Immature natural killer cell (primary cell): ENCODE data around the gene TCEAL1. TPM values are rescaled to one million over a fixed set of nuclear protein-coding genes. Genes with fewer than 3 reads are reported as not detected.
"Not testable (repeated sequence)": the region's sequence is repeated elsewhere in the genome, so short reads cannot be mapped to it uniquely, and the experiment has no call there.

Experiments used
- DNase-seq, 3 donors: peaks; one replicate each; pipeline ENCODE4 v3.0.0; 2022; ENCODE audit warnings: mixed read lengths in 1 of 3
- H3K27ac Mint-ChIP-seq, 6 donors: one replicate each; pipeline ENCODE4 v1.8.0; 2020; ENCODE audit warnings: mixed read lengths in 6 of 6, mild to moderate bottlenecking in 5 of 6, inconsistent platforms in 4 of 6, moderate library complexity in 3 of 6
- H3K27me3 Mint-ChIP-seq, 3 donors: one replicate each; pipeline ENCODE4 v1.8.0; 2020 to 2021; ENCODE audit warnings: low read depth in 3 of 3, mild to moderate bottlenecking in 3 of 3, mixed read lengths in 3 of 3, moderate library complexity in 3 of 3, inconsistent platforms in 1 of 3
- H3K36me3 Mint-ChIP-seq, 3 donors: one replicate each; pipeline ENCODE4 v1.8.0; 2020; ENCODE audit warnings: mixed read lengths in 3 of 3, inconsistent platforms in 2 of 3, mild to moderate bottlenecking in 2 of 3
- H3K4me1 Mint-ChIP-seq, 2 donors: one replicate each; pipeline ENCODE4 v1.8.0; 2020; ENCODE audit warnings: inconsistent platforms in 2 of 2, mild to moderate bottlenecking in 2 of 2, mixed read lengths in 2 of 2, moderate library complexity in 1 of 2
- H3K4me3 Mint-ChIP-seq, 5 donors: one replicate each; pipeline ENCODE4 v1.8.0; 2020; ENCODE audit warnings: mild to moderate bottlenecking in 5 of 5, mixed read lengths in 5 of 5, inconsistent platforms in 3 of 5, moderate library complexity in 3 of 5
- H3K9me3 Mint-ChIP-seq, 6 donors: one replicate each; pipeline ENCODE4 v1.8.0; 2020; ENCODE audit warnings: mild to moderate bottlenecking in 6 of 6, mixed read lengths in 6 of 6, inconsistent platforms in 4 of 6, moderate library complexity in 3 of 6
- polyA plus RNA-seq, 3 donors: library from polyadenylated mRNA; unstranded; fragments of 300-500 nt; fragmentation: Illumina TruSeq; gene quantifications; one replicate each; pipeline ENCODE4 v1.2.3, GENCODE V29; 2021

Gene TCEAL1, protein sequence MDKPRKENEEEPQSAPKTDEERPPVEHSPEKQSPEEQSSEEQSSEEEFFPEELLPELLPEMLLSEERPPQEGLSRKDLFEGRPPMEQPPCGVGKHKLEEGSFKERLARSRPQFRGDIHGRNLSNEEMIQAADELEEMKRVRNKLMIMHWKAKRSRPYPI
- 10 to 100 TPM; 19.7 to 31.2 (median 21.3) TPM for polyA plus RNA-seq

DNA sequence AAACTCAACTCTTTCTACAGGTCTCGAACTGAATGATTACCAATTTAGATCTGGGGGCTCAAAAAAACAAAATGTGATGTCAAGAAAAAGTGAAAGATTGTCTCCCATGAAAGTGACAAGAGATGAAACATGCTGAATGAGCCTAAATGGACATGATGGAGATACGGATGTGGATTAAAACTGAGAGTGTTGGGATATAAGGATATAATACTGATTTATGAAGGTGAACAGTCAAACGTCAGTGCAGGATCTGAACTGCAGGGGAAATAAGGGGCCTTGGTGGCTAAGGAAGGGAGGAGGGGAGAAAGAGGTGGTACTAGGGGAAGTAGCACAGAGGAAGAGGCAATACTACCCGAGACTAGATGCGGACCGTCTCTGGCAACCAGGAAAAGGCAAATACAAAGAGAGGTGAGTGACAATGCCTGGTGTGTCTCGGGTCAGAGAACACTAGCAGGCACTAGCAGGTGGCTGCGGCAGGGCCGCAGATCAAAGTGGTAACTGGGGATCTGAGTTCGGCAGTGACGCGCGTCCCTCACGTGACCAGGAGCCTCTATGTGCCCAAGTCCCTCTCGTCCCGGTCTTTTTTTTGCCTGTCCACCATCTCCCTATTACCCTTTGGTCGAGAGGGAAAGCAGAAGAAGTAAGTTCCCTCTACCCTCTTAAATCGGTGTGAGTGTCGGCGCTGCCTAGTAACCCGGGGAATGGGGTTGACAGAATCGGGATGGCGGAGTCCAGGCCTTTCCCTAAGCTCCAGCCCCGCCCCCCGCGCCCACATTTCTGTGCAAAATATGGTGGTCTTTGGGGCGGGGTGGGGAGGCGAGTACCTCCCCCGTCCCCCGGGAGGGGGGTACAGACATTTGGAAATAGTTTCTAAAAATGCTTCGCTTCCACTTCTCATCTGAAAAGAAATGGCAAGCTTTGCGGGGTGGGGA lies at the start of gene TCEAL1:
TSS of gene TCEAL1 (plus strand) at position 590 of the 932 bp plus-strand sequence. CDS start 942 bp downstream, outside the sequence.
- Mint-ChIP-seq H3K9me3 (no peaks in the 10 kb centered on the region), H3K4me1 (peaks cover 14 to 17% of the 10 kb centered on the region in 2 donors), H3K27ac (peak within 1 kb of the TSS; percentile 50 to 93 (median 80)), H3K4me3 (peak within 1 kb of the TSS; percentile 78 to 91 (median 89)), H3K27me3 (peaks cover 0 to 3% (median 0%) of the 10 kb centered on the region in 3 donors), H3K36me3 (no peaks in the 10 kb centered on the region)
- peak; percentile 37 to 47 (median 45) for DNase-seq

DNA sequence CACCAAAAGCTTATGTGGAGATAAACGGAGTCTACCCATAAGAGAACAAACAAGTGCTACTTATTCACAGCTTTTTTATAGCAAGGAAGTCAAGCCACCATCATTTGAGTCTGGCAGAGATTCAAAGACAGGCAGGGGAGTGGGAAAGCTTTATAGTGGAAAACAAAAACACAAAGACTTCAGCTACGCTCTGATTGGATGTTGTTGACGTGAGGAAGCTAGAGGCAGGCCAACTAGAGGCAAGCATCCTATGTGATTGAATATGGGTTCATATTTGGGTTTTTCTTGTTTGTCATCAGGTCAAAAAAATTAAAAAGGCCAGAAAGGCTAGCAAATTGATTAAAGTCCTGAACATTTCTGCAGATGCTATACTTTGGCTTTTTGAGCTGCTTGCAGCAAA lies 44.2 kb upstream of the TCEAL1 start:
- no peak overlapping the region for H3K27ac Mint-ChIP-seq
- no peaks in the 10 kb centered on the region for H3K36me3 Mint-ChIP-seq
- H3K4me1 Mint-ChIP-seq, result peaks cover 5 to 10% of the 10 kb centered on the region in 2 donors
- peak overlapping the region in 3 of 5 donors; percentile 58 to 86 (median 83) for H3K4me3 Mint-ChIP-seq
- DNase-seq, result no peak
- H3K27me3 Mint-ChIP-seq, result peaks cover 4 to 18% (median 7%) of the 10 kb centered on the region in 3 donors
- H3K9me3 Mint-ChIP-seq, result peaks cover 0 to 5% (median 0%) of the 10 kb centered on the region in 6 donors

DNA sequence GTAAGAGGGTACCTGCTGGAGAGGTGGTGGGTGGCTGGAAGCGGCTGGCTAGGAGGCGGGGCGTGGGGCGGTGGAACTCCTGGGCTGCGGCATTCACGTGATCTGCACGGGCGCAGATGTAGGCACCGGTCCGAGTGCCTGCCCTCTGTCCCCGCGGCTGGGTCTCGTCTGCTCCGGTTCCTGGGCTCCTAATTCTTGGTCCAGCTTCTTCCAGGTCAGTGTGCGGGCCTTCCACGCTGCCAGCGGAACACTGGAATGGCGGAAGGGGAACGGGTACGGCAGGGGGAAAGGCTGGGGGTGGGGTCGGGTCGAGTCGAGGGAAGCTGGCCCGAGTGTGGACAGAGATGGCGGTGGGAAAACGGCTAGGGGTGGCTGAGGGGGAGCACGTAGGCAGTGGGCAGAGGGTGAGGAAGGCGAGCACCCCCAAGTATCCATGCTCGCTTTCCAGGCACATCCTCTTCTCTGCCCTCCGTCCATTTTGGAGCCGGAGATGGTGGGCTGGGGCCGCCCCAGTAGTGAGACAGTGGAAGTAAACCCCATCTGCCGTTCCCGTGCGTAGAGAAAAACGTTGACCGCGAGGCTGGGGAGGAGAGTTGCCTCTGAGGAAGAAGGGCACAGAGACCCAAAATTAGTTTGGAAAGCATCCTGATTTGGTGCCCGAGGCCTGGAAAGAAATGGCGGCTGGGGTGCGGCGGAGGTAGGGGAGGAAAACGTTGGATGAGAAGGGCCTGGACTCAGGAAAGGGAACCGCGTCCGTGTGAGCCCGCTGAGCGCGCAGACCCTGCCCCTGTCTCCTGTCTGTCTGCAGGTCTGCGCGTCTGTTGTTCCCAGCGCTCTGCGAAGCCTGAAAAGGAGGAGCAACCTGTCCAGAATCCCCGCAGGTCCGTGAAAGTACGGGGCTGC lies 43.1 kb upstream of the TCEAL1 start, which contains the start of gene TCEAL4:
TSS of gene TCEAL4 (plus strand) at position 105 of the 903 bp plus-strand sequence. CDS start 1,161 bp downstream, outside the sequence.
- peaks cover 0 to 5% (median 0%) of the 10 kb centered on the region in 6 donors for H3K9me3 Mint-ChIP-seq

DNA sequence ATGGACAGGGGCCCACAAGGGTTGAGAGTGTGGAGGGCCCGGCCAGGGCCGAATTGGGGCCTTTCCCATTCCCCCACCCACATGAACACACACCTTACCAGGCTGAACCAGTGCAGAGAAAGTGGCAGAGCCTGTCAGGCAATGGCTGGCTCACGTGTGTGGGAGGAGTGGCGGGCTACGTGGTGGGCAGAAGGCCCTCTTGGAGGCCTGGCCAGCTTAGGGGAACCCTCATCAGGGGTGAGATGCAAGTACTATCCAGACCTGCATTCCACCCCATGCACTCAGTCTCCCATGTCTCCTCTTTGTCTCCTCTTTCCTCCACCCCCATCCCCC lies 42.5 kb upstream of the TCEAL1 start:
- H3K4me1 Mint-ChIP-seq, result peaks cover 5 to 12% of the 10 kb centered on the region in 2 donors

More for the DNA sequence above, 43.1 kb upstream of the TCEAL1 start, which contains the start of gene TCEAL4:
- H3K27me3 Mint-ChIP-seq, result peaks cover 4 to 18% (median 7%) of the 10 kb centered on the region in 3 donors
- H3K36me3 Mint-ChIP-seq, result no peaks in the 10 kb centered on the region
- peak within 1 kb of the TSS in 2 of 6 donors; percentile 79 to 88 for H3K27ac Mint-ChIP-seq
- H3K4me3 Mint-ChIP-seq, result peak within 1 kb of the TSS; percentile 80 to 91 (median 83)
- H3K4me1 Mint-ChIP-seq, result peaks cover 5 to 12% of the 10 kb centered on the region in 2 donors
- DNase-seq, result peak in 2 of 3 donors; percentile 3 to 11

DNA sequence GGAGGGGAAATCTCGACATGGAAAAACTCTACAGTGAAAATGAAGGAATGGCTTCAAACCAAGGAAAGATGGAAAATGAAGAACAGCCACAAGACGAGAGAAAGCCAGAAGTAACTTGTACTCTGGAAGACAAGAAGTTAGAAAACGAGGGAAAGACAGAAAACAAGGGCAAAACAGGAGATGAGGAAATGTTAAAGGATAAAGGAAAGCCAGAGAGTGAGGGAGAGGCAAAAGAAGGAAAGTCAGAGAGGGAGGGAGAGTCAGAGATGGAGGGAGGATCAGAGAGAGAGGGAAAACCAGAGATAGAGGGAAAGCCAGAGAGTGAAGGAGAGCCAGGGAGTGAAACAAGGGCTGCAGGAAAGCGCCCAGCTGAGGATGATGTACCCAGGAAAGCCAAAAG lies 42.1 kb upstream of the TCEAL1 start:
- H3K36me3 Mint-ChIP-seq, result no peaks in the 10 kb centered on the region
- peak overlapping the region in 3 of 5 donors; percentile 83 to 91 (median 86) for H3K4me3 Mint-ChIP-seq
- H3K4me1 Mint-ChIP-seq, result peaks cover 5 to 12% of the 10 kb centered on the region in 2 donors
- H3K9me3 Mint-ChIP-seq, result peaks cover 0 to 5% (median 0%) of the 10 kb centered on the region in 6 donors
- H3K27ac Mint-ChIP-seq, result peak overlapping the region in 2 of 6 donors; percentile 19 to 57
- H3K27me3 Mint-ChIP-seq, result peaks cover 4 to 18% (median 4%) of the 10 kb centered on the region in 3 donors
- no peak for DNase-seq

More for the DNA sequence above, 42.5 kb upstream of the TCEAL1 start:
- H3K9me3 Mint-ChIP-seq, result peaks cover 0 to 5% (median 0%) of the 10 kb centered on the region in 6 donors
- H3K27me3 Mint-ChIP-seq, result peaks cover 4 to 18% (median 7%) of the 10 kb centered on the region in 3 donors
- no peaks in the 10 kb centered on the region for H3K36me3 Mint-ChIP-seq
- DNase-seq, result peak in 1 of 3 donors; percentile 0
- H3K27ac Mint-ChIP-seq, result peak overlapping the region in 2 of 6 donors; percentile 57 to 88
- peak overlapping the region; percentile 80 to 91 (median 83) for H3K4me3 Mint-ChIP-seq

DNA sequence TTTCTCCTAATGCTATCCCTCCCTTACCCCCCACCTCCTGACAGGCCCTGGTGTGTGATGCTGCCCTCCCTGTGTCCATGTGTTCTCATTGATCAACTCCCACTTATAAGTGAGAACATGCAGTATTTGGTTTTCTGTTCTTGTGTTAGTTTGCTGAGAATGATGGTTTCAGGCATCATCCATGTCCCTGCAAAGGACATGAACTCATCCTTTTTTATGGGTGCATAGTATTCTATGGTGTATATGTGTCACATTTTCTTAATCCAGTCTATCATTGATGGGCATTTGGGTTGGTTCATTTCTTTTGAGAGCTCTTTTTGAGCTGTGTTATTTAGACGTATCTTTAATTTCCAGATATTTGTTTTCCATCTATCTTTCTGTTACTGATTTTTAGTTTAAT lies 36.5 kb upstream of the TCEAL1 start:
- not testable (repeated sequence) for H3K27me3 Mint-ChIP-seq, H3K4me3 Mint-ChIP-seq, H3K36me3 Mint-ChIP-seq, H3K27ac Mint-ChIP-seq, H3K4me1 Mint-ChIP-seq, DNase-seq, H3K9me3 Mint-ChIP-seq

DNA sequence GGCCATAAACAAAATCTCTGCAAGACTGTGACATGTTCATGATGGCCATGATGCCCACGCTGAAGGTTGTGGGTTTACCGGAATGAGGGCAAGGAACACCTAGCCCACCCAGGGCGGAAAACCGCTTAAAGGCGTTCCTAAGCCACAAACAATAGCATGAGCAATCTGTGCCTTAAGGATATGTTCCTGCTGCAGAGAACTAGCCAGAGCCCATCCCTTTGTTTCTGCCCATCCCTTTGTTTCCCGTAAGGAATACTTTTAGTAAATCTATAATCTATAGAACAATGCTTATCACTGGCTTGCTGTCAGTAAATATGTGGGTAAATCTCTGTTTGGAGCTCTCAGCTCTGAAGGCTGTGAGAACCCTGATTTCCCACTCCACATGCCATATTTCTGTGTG lies 33.6 kb upstream of the TCEAL1 start:
- DNase-seq, H3K9me3 Mint-ChIP-seq, H3K27me3 Mint-ChIP-seq, H3K27ac Mint-ChIP-seq, H3K4me1 Mint-ChIP-seq, H3K4me3 Mint-ChIP-seq, H3K36me3 Mint-ChIP-seq: not testable (repeated sequence)

DNA sequence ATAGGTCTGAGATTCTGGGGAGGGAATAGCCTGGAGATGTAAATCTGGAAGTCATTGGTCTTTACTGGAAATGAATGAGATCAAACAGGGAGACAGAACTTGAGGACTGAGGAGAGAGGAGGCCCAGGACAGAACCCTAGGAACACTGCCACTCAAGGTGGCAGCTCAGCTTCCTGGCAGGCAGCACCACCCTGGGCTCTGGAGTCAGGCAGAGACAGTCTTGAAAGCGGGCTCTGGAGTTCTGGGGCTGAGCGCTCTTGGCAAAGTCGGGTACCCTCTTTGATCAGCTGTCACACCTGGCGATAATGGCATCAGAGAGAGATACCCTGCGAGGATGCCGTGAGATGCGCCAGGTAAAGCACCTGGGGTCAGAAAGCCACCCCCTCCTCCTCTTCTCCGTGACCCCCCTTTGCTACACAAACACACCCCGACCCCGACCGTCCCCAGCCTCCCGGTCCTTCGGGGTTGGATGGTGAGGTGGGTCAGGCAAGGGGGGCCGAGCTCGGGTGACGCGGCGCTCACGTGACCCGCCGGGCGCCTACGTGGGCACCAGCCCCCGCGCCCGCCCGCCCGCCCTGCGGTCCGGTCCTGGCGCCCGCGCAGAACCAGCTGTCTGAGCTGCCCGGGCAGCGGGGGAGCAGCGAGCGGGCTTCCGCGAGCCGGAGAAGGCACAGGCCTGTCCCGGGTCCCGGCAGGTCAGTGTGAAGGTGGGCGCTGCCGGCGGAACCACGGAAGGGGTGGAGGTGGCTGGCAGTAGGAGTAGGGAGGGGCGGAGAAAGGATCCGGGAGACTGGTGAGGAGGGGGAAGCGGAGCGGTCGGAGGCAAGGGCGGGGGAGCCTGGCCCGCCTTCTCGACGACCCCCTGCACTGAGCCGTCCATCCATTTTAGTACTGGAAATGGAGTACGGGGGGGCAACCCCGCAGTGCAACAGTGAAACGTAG lies 21.1 kb upstream of the TCEAL1 start, which contains the start of gene TCEAL3:
TSS of gene TCEAL3 (plus strand) at position 600 of the 942 bp plus-strand sequence. CDS start 1,102 bp downstream, outside the sequence.
- Mint-ChIP-seq H3K4me3 (peak within 1 kb of the TSS; percentile 77 to 87 (median 80)), H3K27me3 (peaks cover 0 to 13% (median 10%) of the 10 kb centered on the region in 3 donors), H3K9me3 (no peaks in the 10 kb centered on the region), H3K4me1 (peaks cover 8 to 13% of the 10 kb centered on the region in 2 donors), H3K36me3 (no peaks in the 10 kb centered on the region), H3K27ac (peak within 1 kb of the TSS; percentile 66 to 91 (median 78))
- peak; percentile 64 to 69 (median 65) for DNase-seq

DNA sequence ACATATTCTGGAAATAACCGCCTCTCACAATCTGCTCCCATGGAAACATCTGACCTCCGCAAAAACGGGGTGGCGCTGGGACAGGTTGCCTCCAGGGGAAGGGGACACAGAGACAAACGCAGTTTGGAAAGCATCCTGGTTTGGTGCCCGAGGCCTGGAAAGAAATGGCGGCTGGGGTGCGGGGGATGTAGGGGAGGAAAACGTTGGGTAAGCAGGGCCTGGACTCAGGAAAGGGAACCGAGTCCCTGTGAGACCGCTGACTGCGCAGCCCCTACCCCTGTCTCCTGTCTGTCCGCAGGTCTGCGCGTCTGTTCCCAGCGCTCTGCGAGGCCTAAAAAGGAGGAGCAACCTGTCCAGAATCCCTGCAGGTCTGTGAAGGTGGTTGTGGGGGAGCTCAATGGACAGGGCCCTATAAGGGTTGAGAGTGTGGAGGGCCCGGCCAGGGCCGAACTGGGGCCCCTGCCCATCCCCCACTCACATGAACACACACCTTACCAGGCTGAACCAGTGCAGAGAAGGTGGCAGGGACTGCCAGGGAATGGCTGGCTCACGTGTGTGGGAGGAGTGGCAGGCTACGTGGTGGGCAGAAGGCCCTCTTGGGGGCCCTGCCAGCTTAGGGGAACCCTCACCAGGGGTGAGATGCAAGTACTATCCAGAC lies 20.3 kb upstream of the TCEAL1 start:
- H3K4me3 Mint-ChIP-seq, result peak overlapping the region; percentile 76 to 86 (median 79)
- H3K27ac Mint-ChIP-seq, result peak overlapping the region; percentile 46 to 91 (median 74)
- peaks cover 8 to 13% of the 10 kb centered on the region in 2 donors for H3K4me1 Mint-ChIP-seq
- DNase-seq, result no peak
- H3K27me3 Mint-ChIP-seq, result peaks cover 0 to 10% (median 9%) of the 10 kb centered on the region in 3 donors
- H3K9me3 Mint-ChIP-seq, result no peaks in the 10 kb centered on the region
- no peaks in the 10 kb centered on the region for H3K36me3 Mint-ChIP-seq

DNA sequence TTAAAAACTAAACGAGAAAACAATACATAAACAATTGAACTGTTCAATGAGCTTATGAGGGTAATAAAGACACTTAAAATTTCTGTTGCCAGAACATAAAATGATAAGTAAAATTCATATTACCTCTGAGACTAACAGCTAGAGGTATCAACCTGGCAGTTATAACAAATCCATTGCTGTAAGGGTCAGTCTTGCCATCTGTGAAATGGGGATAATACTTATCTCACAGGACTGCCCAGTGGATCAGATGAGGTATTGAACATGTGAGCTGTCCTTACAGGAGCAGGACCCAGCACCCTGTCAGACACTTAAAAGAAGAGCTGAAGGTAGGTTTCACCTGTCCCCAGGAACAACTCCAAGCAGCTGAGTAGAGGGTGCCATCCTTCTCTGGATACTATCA lies 18.5 kb upstream of the TCEAL1 start:
- H3K27ac Mint-ChIP-seq, result peak overlapping the region in 3 of 6 donors; percentile 29 to 71 (median 33)
- peaks cover 0 to 10% (median 5%) of the 10 kb centered on the region in 3 donors for H3K27me3 Mint-ChIP-seq
- peaks cover 8 to 13% of the 10 kb centered on the region in 2 donors for H3K4me1 Mint-ChIP-seq
- no peaks in the 10 kb centered on the region for H3K36me3 Mint-ChIP-seq
- H3K9me3 Mint-ChIP-seq, result no peaks in the 10 kb centered on the region
- H3K4me3 Mint-ChIP-seq, result peak overlapping the region in 2 of 5 donors; percentile 2 to 65
- no peak for DNase-seq

DNA sequence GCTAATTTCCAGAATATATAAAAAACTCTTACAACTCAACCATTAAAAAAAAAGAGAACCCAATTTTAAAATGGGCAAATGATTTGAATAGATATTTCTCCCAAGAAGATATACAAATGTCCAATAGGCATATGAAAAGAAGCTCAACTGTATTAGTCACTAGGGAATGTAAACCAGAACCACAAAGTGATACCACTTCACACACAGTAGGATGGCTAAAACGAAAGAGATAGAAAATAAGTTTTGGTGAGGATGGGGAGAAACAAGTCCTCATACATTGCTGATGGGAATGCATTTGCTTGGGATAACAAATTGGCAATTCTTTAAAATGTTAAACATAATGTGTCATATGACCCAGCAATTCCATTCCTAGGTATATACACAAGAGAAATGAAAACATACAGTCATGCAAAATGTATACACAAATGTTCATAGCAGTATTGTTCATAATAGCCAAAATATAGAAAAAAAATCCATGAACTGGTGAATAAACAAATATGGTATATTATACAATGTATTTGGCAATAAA lies 15.3 kb upstream of the TCEAL1 start:
- no peaks in the 10 kb centered on the region for H3K9me3 Mint-ChIP-seq

More for the DNA sequence above, 15.3 kb upstream of the TCEAL1 start:
- Mint-ChIP-seq H3K27ac (no peak overlapping the region), H3K36me3 (no peaks in the 10 kb centered on the region), H3K27me3 (peaks cover 0 to 5% (median 2%) of the 10 kb centered on the region in 3 donors), H3K4me3 (no peak overlapping the region), H3K4me1 (peaks cover 0 to 5% of the 10 kb centered on the region in 2 donors)
- DNase-seq, result no peak
